Kidney epithelial cell (primary cell): ENCODE measurements around the gene NHERF2. TPM values are rescaled to one million over a fixed set of nuclear protein-coding genes. Genes with fewer than 3 reads are reported as not detected.
A peak's percentile ranks its signal among the peaks of the same experiment; 100 is the strongest.

Source experiments
- DNase-seq: peaks from one replicate; pipeline ENCODE4 v3.0.0-alpha.2; 2010; ENCODE audit warnings: low read depth
- H3K27me3 ChIP-seq: 2 replicates; pipeline ENCODE4 v1.6.0; 2011; ENCODE audit warnings: low read length; ENCODE audit not compliant: control insufficient read depth, insufficient read depth
- H3K36me3 ChIP-seq: 2 replicates; pipeline ENCODE4 v1.5.1; 2011; ENCODE audit warnings: low read length; ENCODE audit not compliant: control insufficient read depth, insufficient read depth
- H3K4me3 ChIP-seq: 2 replicates; pipeline ENCODE4 v1.5.1; 2011; ENCODE audit warnings: low read depth, mild to moderate bottlenecking, control low read depth, low read length
- CTCF ChIP-seq: IDR thresholded peaks from 2 replicates; pipeline ENCODE4 v1.5.1; 2011; ENCODE audit warnings: mild to moderate bottlenecking, moderate library complexity, low read length, control low read depth, inconsistent platforms; ENCODE audit not compliant: insufficient read depth, poor library complexity, severe bottlenecking
- total RNA-seq: library from RNA; depleted of rRNA; stranded (reverse); fragments of >200 nt; gene quantifications from 2 replicates; pipeline ENCODE4 v1.2.3, GENCODE V29; 2015

The NHERF2 gene
- total RNA-seq, 1 donor from 2014 or later = 27.5 TPM

GRCh38 chr16:2048116-2048543 lies 21.4 kb downstream of the NHERF2 start:
- peak overlapping the region; percentile 60 for H3K4me3 ChIP-seq
- H3K27me3 ChIP-seq = no peaks in the 10 kb centered on the region
- TF ChIP-seq CTCF = no peak
- H3K36me3 ChIP-seq = no peaks in the 10 kb centered on the region
- DNase-seq = no peak

- Histone ChIP-seq H3K27me3 (no peaks in the 10 kb centered on the region), H3K36me3 (peaks cover 2% of the 10 kb centered on the region), H3K4me3 (no peak overlapping the region)
- no peak for DNase-seq
- TF ChIP-seq CTCF = no peak
Measured at GRCh38 chr16:2053211-2053610, 26.5 kb downstream of the NHERF2 start.

- no peaks in the 10 kb centered on the region for H3K27me3 ChIP-seq
- TF ChIP-seq CTCF = no peak
- no peak overlapping the region for H3K4me3 ChIP-seq
- no peak for DNase-seq
- H3K36me3 ChIP-seq = peaks cover 2% of the 10 kb centered on the region
Measured at GRCh38 chr16:2053897-2054296, 27.2 kb downstream of the NHERF2 start.

GRCh38 chr16:2054543-2055245 lies 28.0 kb downstream of the NHERF2 start:
- TF ChIP-seq CTCF = no peak
- no peak for DNase-seq
- no peaks in the 10 kb centered on the region for H3K27me3 ChIP-seq
- peaks cover 2% of the 10 kb centered on the region for H3K36me3 ChIP-seq
- no peak overlapping the region for H3K4me3 ChIP-seq

- H3K27me3 ChIP-seq = no peaks in the 10 kb centered on the region
- H3K36me3 ChIP-seq = peaks cover 2% of the 10 kb centered on the region
- no peak overlapping the region for H3K4me3 ChIP-seq
- peak; percentile 1 for TF ChIP-seq CTCF
- DNase-seq = no peak
Measured at GRCh38 chr16:2056077-2056476, 29.4 kb downstream of the NHERF2 start.
